PC-3 (cell line): Measurements from ENCODE around the gene TBX1. TPM values are rescaled to one million over a fixed set of nuclear protein-coding genes. Genes with fewer than 3 reads are reported as not detected.

Source experiments
- ATAC-seq: fragments of 200-7000 bp; cut with Tn5 transposase; 2 replicates; pipeline ENCODE4 v1.9.1; 2020; ENCODE audit warnings: mild to moderate bottlenecking, moderate library complexity
- BruUV-seq: library from RNA; stranded (reverse); fragments of 400-500 nt; replicated peaks from 2 replicates; lab custom pipeline; 2021; lab: Mats Ljungman, UMichigan
- CTCF ChIA-PET: fragments of 300-600 bp; sonication (Branson Sonifier 250); formaldehyde crosslinking; loops from one replicate; lab custom pipeline; 2022; ENCODE audit warnings: antibody characterized with exemption; lab: Charles Lee
- POLR2A ChIA-PET: fragments of 300-600 bp; sonication (Branson Sonifier 250); formaldehyde crosslinking; loops from one replicate; lab custom pipeline; 2022; ENCODE audit warnings: antibody characterized with exemption; ENCODE audit not compliant: unreplicated experiment; lab: Charles Lee
- DNase-seq: peaks from one replicate; pipeline ENCODE4 v3.0.0-alpha.2; 2015
- H2AFZ ChIP-seq: fragments of 300-600 bp; sonication (generic); 2 replicates; pipeline ENCODE4 v1.6.0; 2016; ENCODE audit warnings: antibody characterized with exemption, low read length
- H3F3A ChIP-seq: fragments of 300-600 bp; sonication (generic); one replicate; pipeline ENCODE4 v1.6.0; 2017; ENCODE audit warnings: antibody characterized with exemption, low read length, control low read depth, mild to moderate bottlenecking; ENCODE audit not compliant: unreplicated experiment
- H3K27ac ChIP-seq: fragments of 300-600 bp; sonication (generic); 2 replicates; pipeline ENCODE4 v1.5.1; 2016; ENCODE audit warnings: mild to moderate bottlenecking, low read length
- H3K27me3 ChIP-seq: fragments of 300-600 bp; sonication (generic); 2 replicates; pipeline ENCODE4 v1.6.1; 2016; ENCODE audit warnings: low read length, mixed read lengths
- H3K36me3 ChIP-seq: fragments of 300-600 bp; sonication (generic); 2 replicates; pipeline ENCODE4 v1.6.1; 2016; ENCODE audit warnings: low read depth, mixed run types, low read length, mixed read lengths
- H3K4me1 ChIP-seq: fragments of 300-600 bp; sonication (generic); 2 replicates; pipeline ENCODE4 v1.5.1; 2016; ENCODE audit warnings: low read length; ENCODE audit not compliant: insufficient read depth
- H3K4me2 ChIP-seq: fragments of 300-600 bp; sonication (generic); 2 replicates; pipeline ENCODE4 v1.6.0; 2016; ENCODE audit warnings: low read length
- H3K4me3 ChIP-seq: fragments of 300-600 bp; sonication (generic); 2 replicates; pipeline ENCODE4 v1.5.1; 2016; ENCODE audit warnings: mild to moderate bottlenecking, low read length, mixed read lengths
- H3K79me2 ChIP-seq: fragments of 300-600 bp; sonication (generic); 2 replicates; pipeline ENCODE4 v1.6.1; 2017; ENCODE audit warnings: low read length, mixed read lengths
- H3K9ac ChIP-seq: fragments of 300-600 bp; sonication (generic); 2 replicates; pipeline ENCODE4 v1.6.0; 2016; ENCODE audit warnings: mild to moderate bottlenecking, low read length
- H3K9me2 ChIP-seq: fragments of 300-600 bp; sonication (generic); replicated peaks from 2 replicates; pipeline ENCODE4 v1.6.1; 2016; ENCODE audit warnings: mixed run types, low read length, mixed read lengths
- H3K9me3 ChIP-seq: fragments of 300-600 bp; sonication (generic); 2 replicates; pipeline ENCODE4 v1.6.1; 2016; ENCODE audit warnings: low read length, mixed read lengths
- H4K20me1 ChIP-seq: fragments of 300-600 bp; sonication (generic); 2 replicates; pipeline ENCODE4 v1.6.1; 2016; ENCODE audit warnings: low read length, mixed read lengths
- CTCF ChIP-seq: fragments of 300-600 bp; sonication (generic); conservative IDR thresholded peaks from 2 replicates; pipeline ENCODE4 v1.5.1; 2017; ENCODE audit warnings: antibody characterized with exemption, low read depth, mild to moderate bottlenecking, low read length
- EZH2 ChIP-seq: fragments of 300-600 bp; sonication (generic); IDR thresholded peaks from one replicate; pipeline ENCODE4 v1.6.1; 2017; ENCODE audit warnings: antibody characterized with exemption, mild to moderate bottlenecking, low read length; ENCODE audit not compliant: unreplicated experiment
- EZH2phosphoT487 ChIP-seq: fragments of 300-600 bp; sonication (generic); IDR thresholded peaks from 2 replicates; pipeline ENCODE4 v1.6.1; 2018; ENCODE audit warnings: mild to moderate bottlenecking, antibody characterized with exemption, low read length, borderline replicate concordance
- intact Hi-C: fragments of 100-400 bp; cut with micrococcal nuclease; formaldehyde crosslinking; loops from 2 replicates; pipeline ENCODE4 v1.9.0; 2023
- total RNA-seq: library from RNA; depleted of rRNA; stranded (reverse); fragments of >200 nt; gene quantifications from 2 replicates; pipeline ENCODE4 v1.2.3, GENCODE V29; 2014

TBX1 gene
- total RNA-seq, 1 experiment from 2014 or later = 18.6 TPM

- Histone ChIP-seq H3K36me3 (no peaks in the 10 kb centered on the region), H3K9me2 (no peaks in the 10 kb centered on the region), H3F3A (no peaks in the 10 kb centered on the region), H3K4me3 (no peak overlapping the region), H4K20me1 (no peaks in the 10 kb centered on the region), H3K9me3 (no peaks in the 10 kb centered on the region), H3K27me3 (no peaks in the 10 kb centered on the region), H3K4me1 (peaks cover 7% of the 10 kb centered on the region; the same call in 1 of the 2 replicates), H2AFZ (no peak overlapping the region), H3K27ac (no peak overlapping the region), H3K4me2 (no peak overlapping the region), H3K79me2 (peaks cover 32% of the 10 kb centered on the region), H3K9ac (no peak overlapping the region)
- ChIA-PET CTCF (no interaction called here), POLR2A (no interaction called here)
- intact Hi-C loops = loop anchor here (10.0 kb wide), 1 partner anchor 91 kb away; the partner anchor contains the start of genes GNB1L and RTL10
- no TSS peak for BruUV-seq
- no peak for ATAC-seq
- no peak for DNase-seq
- TF ChIP-seq EZH2phosphoT487 = no peak
- TF ChIP-seq EZH2 = no peak
- no peak for TF ChIP-seq CTCF
Measured at GRCh38 chr22:19764299-19764593, 3.7 kb downstream of the TBX1 start.

GRCh38 chr22:19764636-19765476 lies 4.3 kb downstream of the TBX1 start:
- no peak overlapping the region for H3K4me2 ChIP-seq
- BruUV-seq = no TSS peak

DNA sequence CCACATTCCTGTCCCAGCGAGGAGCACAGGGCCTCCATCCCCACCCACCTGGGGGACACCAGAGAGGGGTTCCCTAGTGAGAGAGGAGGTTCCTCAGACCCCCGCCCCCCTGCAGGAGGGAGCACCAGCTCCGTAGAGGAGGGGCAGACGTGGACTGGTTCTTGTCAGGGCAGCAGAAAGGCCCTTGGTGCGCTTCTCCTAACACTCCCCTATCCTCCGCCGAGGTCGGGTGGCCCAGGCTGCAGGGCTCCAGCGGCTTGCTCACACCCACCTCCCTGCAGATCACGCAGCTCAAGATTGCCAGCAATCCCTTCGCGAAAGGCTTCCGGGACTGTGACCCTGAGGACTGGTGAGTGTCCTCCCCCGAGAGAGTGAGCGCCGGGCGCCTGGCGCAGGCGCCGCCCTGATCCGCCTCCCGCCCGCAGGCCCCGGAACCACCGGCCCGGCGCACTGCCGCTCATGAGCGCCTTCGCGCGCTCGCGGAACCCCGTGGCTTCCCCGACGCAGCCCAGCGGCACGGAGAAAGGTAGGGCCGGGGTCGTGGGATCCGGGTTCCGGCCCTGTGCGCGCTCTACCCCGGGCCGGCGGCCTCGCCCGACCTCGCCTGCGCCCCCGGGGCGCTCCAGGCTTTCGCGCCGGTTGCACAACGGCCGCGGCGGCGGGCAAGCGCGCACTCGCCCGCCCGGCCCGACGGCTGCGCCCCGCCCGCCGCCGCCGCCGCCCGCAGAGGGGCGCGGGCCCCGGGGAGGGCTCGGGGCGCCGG lies 5.1 kb downstream of the TBX1 start:
- ATAC-seq (no peak), DNase-seq (no peak)
- Histone ChIP-seq H2AFZ (no peak overlapping the region), H3K27ac (no peak overlapping the region), H3K27me3 (no peaks in the 10 kb centered on the region), H3K4me3 (no peak overlapping the region), H3K4me1 (peaks cover 7% of the 10 kb centered on the region; the same call in 1 of the 2 replicates), H3K9ac (no peak overlapping the region), H3K36me3 (no peaks in the 10 kb centered on the region), H3F3A (no peaks in the 10 kb centered on the region), H3K4me2 (no peak overlapping the region), H3K79me2 (peaks cover 32% of the 10 kb centered on the region), H4K20me1 (no peaks in the 10 kb centered on the region), H3K9me2 (no peaks in the 10 kb centered on the region), H3K9me3 (no peaks in the 10 kb centered on the region)
- ChIA-PET POLR2A (no interaction called here), CTCF (no interaction called here)
- BruUV-seq = no TSS peak
- TF ChIP-seq CTCF = no peak
- no peak for TF ChIP-seq EZH2
- no peak for TF ChIP-seq EZH2phosphoT487
- intact Hi-C loops = loop anchor here (10.0 kb wide), 1 partner anchor 89 kb away; the partner anchor contains the start of genes GNB1L and RTL10

More at GRCh38 chr22:19764636-19765476, 4.3 kb downstream of the TBX1 start:
- ATAC-seq (no peak), DNase-seq (no peak)
- H3K9me3 ChIP-seq = no peaks in the 10 kb centered on the region
- H3K9me2 ChIP-seq = no peaks in the 10 kb centered on the region
- H3F3A ChIP-seq = no peaks in the 10 kb centered on the region
- peaks cover 7% of the 10 kb centered on the region; the same call in 1 of the 2 replicates for H3K4me1 ChIP-seq
- no peak overlapping the region for H3K9ac ChIP-seq
- H4K20me1 ChIP-seq = no peaks in the 10 kb centered on the region
- POLR2A ChIA-PET = no interaction called here
- no peak overlapping the region for H3K4me3 ChIP-seq
- H3K27ac ChIP-seq = no peak overlapping the region
- peaks cover 32% of the 10 kb centered on the region for H3K79me2 ChIP-seq
- TF ChIP-seq EZH2 = no peak
- intact Hi-C loops = loop anchor here (10.0 kb wide), 1 partner anchor 90 kb away; the partner anchor contains the start of genes GNB1L and RTL10
- no peak overlapping the region for H2AFZ ChIP-seq
- no peaks in the 10 kb centered on the region for H3K36me3 ChIP-seq
- H3K27me3 ChIP-seq = no peaks in the 10 kb centered on the region
- CTCF ChIA-PET = no interaction called here
